ENCODE measurements around the gene SLC16A8.

SLC16A8 gene

DNA sequence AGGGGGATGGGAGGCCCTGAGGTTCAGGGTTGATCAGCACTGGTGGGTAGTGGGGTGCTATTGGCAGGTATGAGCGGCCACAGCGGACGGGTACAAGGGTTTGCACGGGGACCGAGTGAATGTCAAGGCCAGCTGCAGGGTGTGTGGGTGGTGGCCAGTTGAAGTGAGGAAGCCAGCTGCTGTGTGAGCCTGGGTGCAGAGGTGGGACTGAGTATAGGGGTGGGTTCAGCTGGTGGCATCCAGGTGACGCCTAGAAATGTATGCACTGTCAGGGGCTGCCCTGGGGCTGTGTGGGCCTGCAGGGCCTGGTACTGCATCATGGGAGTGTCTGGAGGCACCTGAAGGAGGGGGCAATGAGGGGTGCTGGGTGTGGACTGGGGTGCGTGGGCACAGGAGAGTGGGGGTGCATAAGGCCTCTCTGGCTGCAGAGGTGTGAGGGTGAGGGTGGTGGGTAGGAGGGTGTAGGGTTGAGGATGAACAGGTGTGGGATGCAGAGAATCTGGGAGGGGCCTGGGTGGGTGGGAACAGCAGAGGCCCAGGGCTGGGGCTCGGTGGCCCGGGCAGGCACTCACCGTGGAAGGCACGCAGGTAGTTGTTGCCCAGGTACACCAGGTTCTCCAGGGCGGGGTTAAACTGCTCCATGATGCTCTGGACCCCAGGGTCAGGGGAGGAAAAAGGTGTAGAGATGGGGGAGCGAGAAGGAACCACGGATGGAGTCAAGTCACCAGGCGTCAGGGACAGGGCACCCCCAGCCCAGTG is 24.8 kb upstream of the SLC16A8 start:
- no peak for DNase-seq (ENCODE audit: low spot score)
- H3K4me3 Mint-ChIP-seq: no peak overlapping the region
- H3K9me3 Mint-ChIP-seq: peaks cover 3% of the 10 kb centered on the region
- H3K27ac Mint-ChIP-seq: no peak overlapping the region
- H3K27me3 Mint-ChIP-seq (ENCODE audit: low read depth): no peaks in the 10 kb centered on the region
- peaks cover 7% of the 10 kb centered on the region for H3K4me1 Mint-ChIP-seq (ENCODE audit: low read depth)
- peaks cover 2% of the 10 kb centered on the region for H3K36me3 Mint-ChIP-seq (ENCODE audit: low read depth)

DNA sequence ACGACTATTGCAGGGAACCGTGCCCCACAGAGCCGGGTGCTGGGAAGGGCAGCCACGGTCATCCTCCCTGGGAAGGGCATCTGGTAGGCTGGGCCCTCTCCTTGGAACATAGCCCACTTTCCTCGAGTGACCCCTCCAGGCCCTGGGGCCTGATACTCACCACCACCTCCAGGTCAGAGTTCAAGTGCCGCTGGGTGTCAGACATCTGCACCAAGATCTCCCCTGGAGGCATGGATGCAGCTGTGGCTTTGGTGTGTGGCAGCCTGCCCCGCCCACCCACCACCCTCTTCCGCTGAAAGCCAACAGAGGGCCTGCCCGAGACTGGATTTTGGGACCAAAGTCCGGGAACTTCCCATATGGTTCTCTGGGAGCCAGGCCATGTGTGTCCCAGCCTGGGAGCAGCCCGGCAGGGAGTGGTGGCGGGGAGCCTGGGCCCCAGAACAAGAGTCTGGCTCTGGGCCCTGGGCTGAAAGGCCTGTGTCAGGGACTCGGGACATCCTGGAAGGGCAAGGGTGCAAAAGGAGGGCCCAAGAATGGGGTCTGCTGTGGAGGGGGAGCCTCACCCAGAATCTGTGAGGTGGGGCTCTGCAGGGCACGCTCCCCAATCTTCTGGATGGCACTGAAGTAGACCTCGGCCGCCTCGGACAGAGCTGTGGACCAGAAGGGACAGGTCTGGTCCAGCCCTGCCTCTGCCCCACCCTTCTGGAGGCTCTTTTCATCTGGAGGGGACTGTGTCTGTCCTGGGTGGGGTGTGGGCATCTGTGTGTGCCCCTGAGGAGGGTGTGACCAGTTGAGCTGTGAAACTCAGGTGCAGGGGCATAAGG is 23.9 kb upstream of the SLC16A8 start:
- Mint-ChIP-seq H3K36me3 (ENCODE audit: low read depth) (peaks cover 2% of the 10 kb centered on the region), H3K9me3 (peaks cover 3% of the 10 kb centered on the region), H3K4me3 (no peak overlapping the region), H3K27ac (no peak overlapping the region), H3K27me3 (ENCODE audit: low read depth) (no peaks in the 10 kb centered on the region), H3K4me1 (ENCODE audit: low read depth) (peaks cover 7% of the 10 kb centered on the region)
- no peak for DNase-seq (ENCODE audit: low spot score)

DNA sequence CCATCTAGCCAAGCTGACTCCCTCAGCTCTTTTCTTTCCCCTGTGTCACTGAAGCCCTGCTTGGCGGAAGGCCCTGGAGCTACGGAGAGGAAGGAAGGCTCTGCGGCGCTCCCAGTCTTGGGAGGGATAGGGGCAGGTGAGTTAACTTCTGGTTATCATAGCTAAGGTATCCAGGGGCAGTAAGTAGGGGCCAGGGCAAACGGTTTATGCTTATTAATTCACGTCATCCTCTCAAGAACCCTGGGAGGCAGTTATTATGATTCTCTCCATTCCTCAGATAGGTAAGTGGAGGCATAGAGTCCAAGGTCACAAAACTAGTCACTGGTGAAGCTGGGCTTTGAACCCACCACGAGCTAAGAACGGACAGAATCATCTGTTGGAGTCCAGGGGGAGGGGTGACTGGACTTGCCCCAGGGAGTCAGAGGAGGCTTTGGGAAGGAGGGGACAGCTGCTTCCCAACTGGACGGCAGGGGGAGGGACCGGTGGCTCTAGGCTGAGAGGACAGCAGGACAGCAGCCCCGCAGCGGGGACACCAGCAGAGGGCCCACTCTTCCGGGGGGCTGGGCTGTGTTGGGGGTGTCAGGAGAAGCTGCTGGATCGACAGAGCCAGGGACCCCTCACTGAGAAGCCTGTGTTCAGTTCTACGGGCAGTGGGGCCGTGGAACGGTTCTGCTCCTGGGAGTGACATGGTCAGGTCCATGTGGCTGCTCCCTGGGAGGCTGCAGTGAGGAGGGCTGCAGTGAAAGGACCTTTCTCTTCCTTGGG is 23.0 kb upstream of the SLC16A8 start:
- H3K4me1 Mint-ChIP-seq (ENCODE audit: low read depth): peaks cover 7% of the 10 kb centered on the region
- H3K36me3 Mint-ChIP-seq (ENCODE audit: low read depth): peaks cover 2% of the 10 kb centered on the region
- peaks cover 3% of the 10 kb centered on the region for H3K9me3 Mint-ChIP-seq
- no peak overlapping the region for H3K4me3 Mint-ChIP-seq
- DNase-seq (ENCODE audit: low spot score): no peak
- H3K27me3 Mint-ChIP-seq (ENCODE audit: low read depth): no peaks in the 10 kb centered on the region
- H3K27ac Mint-ChIP-seq: no peak overlapping the region

DNA sequence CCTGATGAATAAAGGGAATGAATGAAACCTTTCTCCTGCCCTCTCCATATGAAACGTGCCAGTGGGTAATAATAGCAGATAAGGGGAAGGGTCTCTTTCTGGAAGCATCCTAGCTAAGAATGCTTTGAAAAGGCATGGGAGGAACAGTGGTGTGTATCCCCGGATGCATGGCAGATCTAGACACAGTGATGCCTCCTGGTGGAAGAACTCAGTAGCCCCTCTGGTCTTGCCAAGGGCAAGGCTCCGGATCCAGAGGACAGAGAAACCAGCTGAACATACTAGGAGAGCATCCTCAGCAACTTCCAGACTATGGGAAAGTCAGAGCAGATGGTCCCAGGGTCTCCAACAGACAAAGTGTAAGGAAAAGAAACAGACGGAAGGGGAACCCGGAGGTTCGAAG is 20.1 kb upstream of the SLC16A8 start:
- Mint-ChIP-seq H3K27ac (no peak overlapping the region), H3K36me3 (ENCODE audit: low read depth) (no peaks in the 10 kb centered on the region), H3K9me3 (no peaks in the 10 kb centered on the region), H3K27me3 (ENCODE audit: low read depth) (no peaks in the 10 kb centered on the region), H3K4me3 (no peak overlapping the region), H3K4me1 (ENCODE audit: low read depth) (peaks cover 7% of the 10 kb centered on the region)
- no peak for DNase-seq (ENCODE audit: low spot score)

DNA sequence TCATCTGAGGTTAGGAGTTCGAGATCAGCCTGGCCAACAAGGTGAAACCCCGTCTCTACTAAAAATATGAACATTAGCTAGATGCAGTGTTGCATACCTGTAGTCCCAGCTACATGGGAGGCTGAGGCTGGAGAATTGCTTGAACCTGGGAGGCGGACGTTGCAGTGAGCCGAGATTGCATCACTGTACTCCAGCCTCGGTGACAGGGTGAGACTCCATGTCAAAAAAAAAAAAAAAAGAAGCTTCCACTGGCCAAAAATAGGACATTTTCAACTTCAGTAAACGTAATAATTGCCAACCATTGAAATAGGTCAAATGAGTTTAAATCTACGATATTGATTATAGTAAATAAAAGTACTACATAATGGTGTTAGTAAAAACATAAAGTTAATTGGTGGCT is 19.7 kb upstream of the SLC16A8 start:
- Mint-ChIP-seq H3K9me3 (no peaks in the 10 kb centered on the region), H3K4me1 (ENCODE audit: low read depth) (peaks cover 7% of the 10 kb centered on the region), H3K36me3 (ENCODE audit: low read depth) (no peaks in the 10 kb centered on the region), H3K27me3 (ENCODE audit: low read depth) (no peaks in the 10 kb centered on the region), H3K27ac (no peak overlapping the region), H3K4me3 (no peak overlapping the region)
- DNase-seq (ENCODE audit: low spot score): no peak

DNA sequence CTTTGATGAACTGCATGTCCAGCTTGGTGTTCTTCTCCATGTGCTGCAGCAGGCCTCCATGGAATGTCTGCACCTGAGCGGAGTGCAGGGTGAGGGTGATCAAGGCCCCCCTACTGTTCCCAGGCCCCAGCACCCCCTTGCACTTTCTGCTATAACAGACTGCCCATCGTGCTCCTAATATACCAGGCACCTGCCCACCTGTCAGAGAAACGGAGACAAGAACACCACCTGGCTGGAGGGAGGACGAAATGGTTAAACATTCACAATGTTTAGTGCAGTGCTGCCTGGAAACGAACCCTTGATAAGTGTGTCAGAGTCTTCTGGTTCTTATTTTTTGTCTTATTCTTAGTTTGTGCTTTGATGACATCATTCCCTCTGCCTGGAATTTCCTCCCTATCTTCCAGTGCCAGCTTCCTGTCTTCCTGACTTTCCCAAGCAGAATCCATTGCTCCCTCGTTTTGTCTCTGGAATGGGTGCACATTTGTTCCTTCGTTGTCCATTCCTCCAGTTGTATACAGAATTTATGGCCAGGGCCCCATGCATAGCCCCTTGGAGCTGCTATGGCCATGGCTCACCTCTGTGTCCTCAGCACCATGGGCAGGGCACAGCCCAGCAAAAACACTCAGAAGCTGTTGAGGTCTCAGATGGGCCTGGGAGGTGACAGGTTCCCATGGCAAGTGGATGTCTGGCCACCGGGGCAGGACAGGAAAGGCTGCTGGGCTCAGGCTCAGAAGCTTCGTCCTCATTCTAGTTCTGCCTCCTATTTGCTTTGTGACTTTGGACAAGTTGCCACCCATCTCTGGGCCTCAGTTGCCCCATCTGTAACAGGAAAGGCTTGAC is 14.6 kb upstream of the SLC16A8 start:
- Mint-ChIP-seq H3K27me3 (ENCODE audit: low read depth) (no peaks in the 10 kb centered on the region), H3K9me3 (no peaks in the 10 kb centered on the region), H3K4me3 (no peak overlapping the region), H3K4me1 (ENCODE audit: low read depth) (no peaks in the 10 kb centered on the region), H3K27ac (no peak overlapping the region), H3K36me3 (ENCODE audit: low read depth) (no peaks in the 10 kb centered on the region)
- DNase-seq (ENCODE audit: low spot score): no peak

DNA sequence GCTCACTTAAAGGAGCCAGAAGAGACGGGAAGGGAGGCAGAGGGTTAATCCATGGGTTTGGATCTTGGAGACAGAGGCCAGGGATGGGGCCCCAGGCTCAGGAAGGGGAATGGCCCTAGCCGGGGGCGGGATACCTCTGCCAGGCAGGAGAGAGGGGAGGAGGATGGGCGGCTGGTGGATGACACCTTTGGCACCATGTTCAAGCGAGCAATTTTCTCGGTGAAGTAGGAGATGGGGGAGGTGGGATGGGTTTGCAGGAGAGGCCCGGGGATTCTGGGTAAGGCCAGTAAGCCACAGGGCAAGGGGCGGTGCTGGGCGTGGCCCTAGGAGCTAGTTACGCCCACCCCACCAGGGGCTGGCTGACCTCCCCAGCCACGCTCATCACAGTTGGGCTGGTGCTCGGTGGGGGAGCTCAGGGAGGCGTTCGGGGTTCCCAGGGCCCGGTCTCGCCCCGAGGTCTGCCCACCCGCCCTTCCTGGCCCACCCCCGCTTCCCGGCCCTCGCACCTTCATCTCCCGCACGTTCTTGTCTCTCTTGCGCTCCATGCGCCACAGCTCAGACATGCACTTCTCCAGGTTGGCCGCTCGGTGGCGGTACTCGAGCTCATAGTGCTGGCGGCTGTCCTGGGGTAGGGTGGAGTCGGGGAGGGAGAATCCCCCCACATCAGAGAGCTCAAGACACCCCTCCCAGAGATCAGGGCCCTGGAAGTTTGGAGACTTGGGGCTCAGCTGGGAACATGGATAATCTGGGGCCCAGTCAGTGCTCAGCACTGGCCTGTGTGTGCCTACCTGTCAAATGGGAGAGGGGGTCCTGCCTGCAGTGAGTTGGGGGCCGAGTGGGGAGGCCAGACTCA is 13.8 kb upstream of the SLC16A8 start:
- no peaks in the 10 kb centered on the region for H3K27me3 Mint-ChIP-seq (ENCODE audit: low read depth)
- no peaks in the 10 kb centered on the region for H3K4me1 Mint-ChIP-seq (ENCODE audit: low read depth)
- H3K27ac Mint-ChIP-seq: no peak overlapping the region
- H3K4me3 Mint-ChIP-seq: no peak overlapping the region
- H3K36me3 Mint-ChIP-seq (ENCODE audit: low read depth): no peaks in the 10 kb centered on the region
- DNase-seq (ENCODE audit: low spot score): no peak
- H3K9me3 Mint-ChIP-seq: no peaks in the 10 kb centered on the region

DNA sequence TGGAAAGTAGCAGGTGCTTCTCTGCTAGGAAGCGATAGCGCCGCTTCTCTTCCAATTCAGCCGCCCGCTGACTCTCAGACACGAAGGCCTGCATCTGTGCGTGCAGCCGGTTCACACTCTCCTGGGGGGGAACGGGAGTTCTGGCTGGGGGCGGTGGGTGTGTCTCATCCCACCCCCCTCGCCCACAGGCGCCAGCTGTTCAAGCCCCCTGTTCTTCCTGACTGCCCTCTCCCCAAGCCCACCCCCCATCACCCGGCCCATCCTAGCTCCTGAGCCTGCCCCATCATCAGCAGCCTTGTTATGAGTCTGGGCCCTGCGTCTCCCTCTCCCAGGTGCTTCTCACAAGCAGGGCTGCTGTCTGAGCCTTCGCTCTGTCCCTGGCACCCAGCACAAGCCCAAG is 13.1 kb upstream of the SLC16A8 start:
- no peak overlapping the region for H3K27ac Mint-ChIP-seq
- H3K27me3 Mint-ChIP-seq (ENCODE audit: low read depth): no peaks in the 10 kb centered on the region
- no peaks in the 10 kb centered on the region for H3K4me1 Mint-ChIP-seq (ENCODE audit: low read depth)

DNA sequence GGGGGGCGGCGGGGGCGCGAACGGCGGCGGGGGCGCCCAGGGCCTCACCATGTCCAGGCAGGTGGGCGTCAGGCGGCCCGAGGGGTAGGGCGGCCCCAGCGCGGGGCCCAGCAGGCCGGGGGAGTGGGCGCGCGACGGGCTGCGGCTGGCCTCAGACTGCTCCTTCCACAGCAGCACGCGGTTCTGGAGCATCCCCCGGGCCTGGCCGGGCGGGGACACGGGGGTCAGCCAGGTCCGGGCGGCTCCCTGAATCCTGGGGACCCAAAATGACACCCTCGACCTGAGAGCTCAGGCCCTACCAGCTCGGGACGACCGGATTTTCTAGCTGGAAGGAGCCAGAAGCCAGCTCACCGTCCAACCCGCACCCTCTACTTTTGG is 5.5 kb upstream of the SLC16A8 start:
- Mint-ChIP-seq H3K4me3 (no peak overlapping the region), H3K4me1 (ENCODE audit: low read depth) (no peaks in the 10 kb centered on the region), H3K36me3 (ENCODE audit: low read depth) (no peaks in the 10 kb centered on the region), H3K9me3 (no peaks in the 10 kb centered on the region), H3K27ac (no peak overlapping the region), H3K27me3 (ENCODE audit: low read depth) (peaks cover 8% of the 10 kb centered on the region)
- no peak for DNase-seq (ENCODE audit: low spot score)

More for the DNA sequence above, 13.1 kb upstream of the SLC16A8 start:
- DNase-seq (ENCODE audit: low spot score): no peak
- Mint-ChIP-seq H3K4me3 (no peak overlapping the region), H3K9me3 (no peaks in the 10 kb centered on the region), H3K36me3 (ENCODE audit: low read depth) (no peaks in the 10 kb centered on the region)

DNA sequence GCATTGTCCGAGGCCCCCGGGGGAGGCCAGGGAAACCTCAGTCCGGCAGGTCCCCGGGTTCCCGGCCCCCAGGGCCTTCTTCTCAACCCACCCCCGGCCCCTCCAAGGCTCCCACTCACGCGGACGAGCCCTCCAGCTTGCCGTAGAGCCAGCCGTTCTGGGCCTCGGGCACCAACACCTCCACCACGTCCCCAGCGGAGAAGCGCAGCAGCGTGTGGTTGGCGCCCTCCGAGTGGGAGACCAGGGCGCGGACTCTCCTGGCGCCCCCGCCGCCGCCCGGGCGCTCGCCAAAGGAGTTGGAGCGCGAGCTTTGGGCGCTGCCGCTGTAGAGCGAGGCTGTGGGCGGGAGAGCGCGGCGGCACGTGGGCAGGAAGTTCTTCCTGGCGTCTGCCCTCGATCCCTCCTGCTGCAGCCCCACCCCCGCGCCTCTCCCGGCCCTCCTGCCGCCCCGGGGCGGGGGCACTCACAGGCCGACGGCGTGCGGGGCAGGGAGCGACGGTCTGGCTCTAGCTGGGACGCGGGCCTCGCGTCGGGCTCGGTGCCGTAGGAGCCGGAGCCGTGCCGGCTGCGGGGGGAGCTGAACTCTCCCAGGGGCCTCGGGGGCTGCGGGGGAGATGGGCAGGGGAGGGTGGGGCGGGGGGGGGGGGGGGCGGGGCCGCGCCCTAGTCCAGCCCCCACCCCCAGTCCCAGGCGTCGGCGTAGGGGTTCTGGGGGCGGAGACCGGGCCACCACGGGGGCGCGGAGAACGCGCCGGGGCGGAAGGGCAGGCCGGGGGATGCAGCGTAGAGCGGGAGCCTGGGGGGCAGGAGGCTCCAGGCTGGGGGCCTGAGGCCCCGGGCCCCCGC is 4.9 kb upstream of the SLC16A8 start:
- DNase-seq (ENCODE audit: low spot score): no peak
- H3K9me3 Mint-ChIP-seq: no peaks in the 10 kb centered on the region
- H3K27me3 Mint-ChIP-seq (ENCODE audit: low read depth): peaks cover 8% of the 10 kb centered on the region
- no peaks in the 10 kb centered on the region for H3K4me1 Mint-ChIP-seq (ENCODE audit: low read depth)
- no peak overlapping the region for H3K4me3 Mint-ChIP-seq
- no peak overlapping the region for H3K27ac Mint-ChIP-seq
- no peaks in the 10 kb centered on the region for H3K36me3 Mint-ChIP-seq (ENCODE audit: low read depth)

DNA sequence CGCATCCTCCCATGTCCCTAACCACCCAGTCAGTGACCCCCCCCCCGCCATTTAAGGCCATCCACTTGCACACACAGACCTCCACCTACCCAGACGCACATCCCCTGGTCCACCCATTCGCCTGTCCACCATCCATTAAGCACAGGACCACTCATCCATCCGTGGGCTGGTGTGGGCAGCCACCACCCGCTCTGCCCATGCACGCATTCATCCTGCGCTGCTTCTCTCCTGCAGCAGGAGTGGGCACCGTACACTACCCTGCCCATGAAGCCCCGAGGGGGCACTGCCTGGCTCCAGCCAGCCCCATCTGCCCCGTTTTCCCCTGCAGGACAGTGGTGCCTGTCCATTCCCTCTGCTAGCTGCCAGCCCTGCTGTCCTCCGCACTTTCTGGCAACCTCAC is 3.9 kb upstream of the SLC16A8 start:
- no peak for DNase-seq (ENCODE audit: low spot score)
- Mint-ChIP-seq H3K4me1 (ENCODE audit: low read depth) (no peaks in the 10 kb centered on the region), H3K27ac (no peak overlapping the region), H3K36me3 (ENCODE audit: low read depth) (no peaks in the 10 kb centered on the region), H3K27me3 (ENCODE audit: low read depth) (peaks cover 14% of the 10 kb centered on the region), H3K9me3 (no peaks in the 10 kb centered on the region), H3K4me3 (no peak overlapping the region)

DNA sequence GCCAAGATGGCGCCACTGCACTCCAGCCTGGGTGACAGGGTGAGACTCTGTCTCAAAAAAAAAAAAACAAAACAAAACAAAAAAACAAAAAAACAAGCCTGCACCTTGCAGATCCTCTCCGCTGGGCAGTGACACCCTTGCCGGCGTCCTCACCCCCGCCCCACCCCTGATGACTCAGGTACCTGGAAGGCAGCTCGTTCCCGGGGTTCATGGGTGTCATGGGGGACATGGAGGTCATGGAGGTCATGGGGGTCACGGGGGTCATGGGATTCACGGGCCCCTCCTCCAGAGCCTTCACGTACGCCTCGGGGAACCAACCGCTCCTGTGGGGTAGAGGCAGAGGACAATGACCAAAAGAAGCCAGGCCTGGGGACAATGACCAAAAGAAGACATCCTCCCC is 3.0 kb upstream of the SLC16A8 start:
- no peak overlapping the region for H3K27ac Mint-ChIP-seq
- no peaks in the 10 kb centered on the region for H3K9me3 Mint-ChIP-seq
- no peak for DNase-seq (ENCODE audit: low spot score)
- no peak overlapping the region for H3K4me3 Mint-ChIP-seq
- peaks cover 21% of the 10 kb centered on the region for H3K27me3 Mint-ChIP-seq (ENCODE audit: low read depth)
- no peaks in the 10 kb centered on the region for H3K4me1 Mint-ChIP-seq (ENCODE audit: low read depth)
- H3K36me3 Mint-ChIP-seq (ENCODE audit: low read depth): no peaks in the 10 kb centered on the region
